A204.1 (cell line): Measurements from ENCODE around the gene CNNM3.
"Not testable (repeated sequence)": the region's sequence is repeated elsewhere in the genome, so short reads cannot be mapped to it uniquely, and the experiment has no call there.

Experiments
- FAIRE-seq: peaks from 2 replicates; lab custom pipeline; 2012; peaks lifted over from hg19 to GRCh38; lab: Jason Lieb, UNC

CNNM3 gene

GRCh38 chr2:96816127-96816835 is at the start of gene CNNM3:
Gene CNNM3 (plus strand): TSS chr2:96816268. CDS start chr2:96816278, 10 bp downstream.
- FAIRE-seq = no peak

GRCh38 chr2:96767135-96767871 is 48.8 kb upstream of the CNNM3 start:
- no peak for FAIRE-seq

- no peak for FAIRE-seq
These were observed 47.9 kb upstream of the CNNM3 start for GRCh38 chr2:96768083-96768561.

GRCh38 chr2:96769814-96770213 is 46.3 kb upstream of the CNNM3 start:
- FAIRE-seq = no peak

- FAIRE-seq = no peak
These were observed 45.4 kb upstream of the CNNM3 start for GRCh38 chr2:96770442-96771202.

- FAIRE-seq = no peak
These were observed 44.1 kb upstream of the CNNM3 start for GRCh38 chr2:96771796-96772618.

GRCh38 chr2:96772903-96773671 is 43.0 kb upstream of the CNNM3 start:
- no peak for FAIRE-seq

- FAIRE-seq = no peak
These were observed 42.1 kb upstream of the CNNM3 start for GRCh38 chr2:96773922-96774321.

- FAIRE-seq = no peak
These were observed 40.9 kb upstream of the CNNM3 start for GRCh38 chr2:96775160-96775559.

- FAIRE-seq = no peak
These were observed 32.7 kb upstream of the CNNM3 start for GRCh38 chr2:96783388-96783787.

GRCh38 chr2:96787411-96787810 is 28.7 kb upstream of the CNNM3 start:
- FAIRE-seq = no peak

- no peak for FAIRE-seq
These were observed 27.4 kb upstream of the CNNM3 start for GRCh38 chr2:96788442-96789244.

- FAIRE-seq = no peak
These were observed 26.8 kb upstream of the CNNM3 start for GRCh38 chr2:96789245-96789617.

- FAIRE-seq = no peak
These were observed 23.0 kb upstream of the CNNM3 start for GRCh38 chr2:96792772-96793749.

GRCh38 chr2:96795076-96795475 is 21.0 kb upstream of the CNNM3 start:
- no peak for FAIRE-seq

GRCh38 chr2:96796497-96796896 is 19.6 kb upstream of the CNNM3 start:
- not testable (repeated sequence) for FAIRE-seq

GRCh38 chr2:96797066-96797625 is 18.9 kb upstream of the CNNM3 start:
- no peak for FAIRE-seq

- no peak for FAIRE-seq
These were observed 17.1 kb upstream of the CNNM3 start for GRCh38 chr2:96798733-96799622.
